Lower lobe of right lung (tissue), 2 donors: Measurements from ENCODE around the gene RNASE11. TPM values are rescaled to one million over a fixed set of nuclear protein-coding genes. Genes with fewer than 3 reads are reported as not detected.
"Not testable (repeated sequence)": the region's sequence is repeated elsewhere in the genome, so short reads cannot be mapped to it uniquely, and the experiment has no call there.

Experiments
- ATAC-seq, 2 donors: fragments of 200-7000 bp; cut with Tn5 transposase; one replicate each; pipeline ENCODE4 v1.9.1; 2020 to 2022; ENCODE audit warnings: mild to moderate bottlenecking in 2 of 2, moderate library complexity in 2 of 2
- DNase-seq: peaks from one replicate; pipeline ENCODE4 v3.0.0-alpha.2; 2020
- H3K27ac ChIP-seq: fragments of 200-600 bp; one replicate; pipeline ENCODE4 v1.8.0; 2022
- H3K27me3 ChIP-seq: fragments of 200-600 bp; one replicate; pipeline ENCODE4 v1.8.0; 2022; ENCODE audit warnings: low read depth
- H3K36me3 ChIP-seq: fragments of 200-600 bp; one replicate; pipeline ENCODE4 v1.8.0; 2022; ENCODE audit warnings: mild to moderate bottlenecking
- H3K4me1 ChIP-seq: fragments of 200-600 bp; one replicate; pipeline ENCODE4 v1.8.0; 2022
- H3K4me3 ChIP-seq: fragments of 200-600 bp; one replicate; pipeline ENCODE4 v1.8.0; 2022; ENCODE audit warnings: mild to moderate bottlenecking
- H3K9me3 ChIP-seq: fragments of 200-600 bp; one replicate; pipeline ENCODE4 v1.8.0; 2022
- CTCF ChIP-seq: fragments of 200-600 bp; IDR thresholded peaks from one replicate; pipeline ENCODE4 v1.8.0; 2022; ENCODE audit warnings: antibody characterized with exemption, mild to moderate bottlenecking
- intact Hi-C: fragments of 100-400 bp; cut with DNase I; formaldehyde crosslinking; loops from one replicate; pipeline ENCODE4 v1.11.0; 2022
- total RNA-seq: library from RNA; stranded (reverse); fragmentation: NEBNext Ultra II Directional; extraction: Animal tissue kit (Norgen Biotek cat#: 25700); gene quantifications from one replicate; pipeline ENCODE4 v1.2.1, GENCODE V29; 2021
- donor health status: DM: no; HTN: yes; CAD: no; lungs with severe emphysema.

The RNASE11 gene
- total RNA-seq, 1 donor from 2014 or later, result not detected

GRCh38 chr14:20601522-20601921 lies 13.7 kb upstream of the RNASE11 start:
- H3K36me3 ChIP-seq, result no peaks in the 10 kb centered on the region
- no peak overlapping the region for H3K4me3 ChIP-seq
- H3K9me3 ChIP-seq, result no peaks in the 10 kb centered on the region
- no peak for ATAC-seq
- no peak for TF ChIP-seq CTCF
- H3K4me1 ChIP-seq, result no peaks in the 10 kb centered on the region
- H3K27ac ChIP-seq, result no peak overlapping the region
- intact Hi-C loops, result no loop called here
- H3K27me3 ChIP-seq, result no peaks in the 10 kb centered on the region
- no peak for DNase-seq

- H3K9me3 ChIP-seq, result no peaks in the 10 kb centered on the region
- no peaks in the 10 kb centered on the region for H3K27me3 ChIP-seq
- DNase-seq, result no peak
- TF ChIP-seq CTCF, result no peak
- no peaks in the 10 kb centered on the region for H3K36me3 ChIP-seq
- intact Hi-C loops, result no loop called here
- peak; percentile 76 to 77 for ATAC-seq
- no peaks in the 10 kb centered on the region for H3K4me1 ChIP-seq
- no peak overlapping the region for H3K27ac ChIP-seq
- H3K4me3 ChIP-seq, result no peak overlapping the region
Measured at GRCh38 chr14:20597108-20597507, 9.3 kb upstream of the RNASE11 start.

- DNase-seq, H3K4me1 ChIP-seq, H3K9me3 ChIP-seq, ATAC-seq, intact Hi-C loops, H3K4me3 ChIP-seq, H3K36me3 ChIP-seq, H3K27ac ChIP-seq, H3K27me3 ChIP-seq: not testable (repeated sequence)
Measured at GRCh38 chr14:20595726-20596125, 7.9 kb upstream of the RNASE11 start.

GRCh38 chr14:20592574-20592973 lies 4.8 kb upstream of the RNASE11 start:
- intact Hi-C loops, result no loop called here
- Histone ChIP-seq H3K27ac (no peak overlapping the region), H3K9me3 (no peaks in the 10 kb centered on the region), H3K4me3 (no peak overlapping the region), H3K27me3 (peaks cover 1% of the 10 kb centered on the region), H3K36me3 (no peaks in the 10 kb centered on the region), H3K4me1 (no peaks in the 10 kb centered on the region)
- DNase-seq (no peak), ATAC-seq (no peak)
- TF ChIP-seq CTCF, result no peak

GRCh38 chr14:20591235-20591634 lies 3.4 kb upstream of the RNASE11 start, which contains the start of gene RNASE12:
RNASE12 (minus strand) TSS chr14:20591376; CDS start chr14:20590723, 653 bp downstream.
- H3K4me3 ChIP-seq, result no peak within 1 kb of the TSS
- DNase-seq (no peak), ATAC-seq (no peak)
- intact Hi-C loops, result no loop called here
- TF ChIP-seq CTCF, result no peak
- no peak within 1 kb of the TSS for H3K27ac ChIP-seq
- H3K4me1 ChIP-seq, result no peaks in the 10 kb centered on the region
- H3K36me3 ChIP-seq, result no peaks in the 10 kb centered on the region
- H3K27me3 ChIP-seq, result peaks cover 3% of the 10 kb centered on the region
- no peaks in the 10 kb centered on the region for H3K9me3 ChIP-seq

GRCh38 chr14:20583908-20584307 lies 3.9 kb downstream of the RNASE11 start:
- Histone ChIP-seq H3K4me3 (no peak overlapping the region), H3K4me1 (no peaks in the 10 kb centered on the region), H3K36me3 (no peaks in the 10 kb centered on the region), H3K9me3 (no peaks in the 10 kb centered on the region), H3K27ac (no peak overlapping the region), H3K27me3 (peaks cover 3% of the 10 kb centered on the region)
- ATAC-seq, result no peak
- TF ChIP-seq CTCF, result no peak
- DNase-seq, result no peak
- intact Hi-C loops, result no loop called here
